GM23338 (cell line): Measurements from ENCODE around the gene DESI1. TPM values are rescaled to one million over a fixed set of nuclear protein-coding genes. Genes with fewer than 3 reads are reported as not detected.

Source experiments
- ATAC-seq: fragments of 200-7000 bp; cut with Tn5 transposase; 3 replicates; pipeline ENCODE4 v1.9.1; 2020
- DNase-seq: peaks from one replicate; pipeline ENCODE4 v3.0.0-alpha.2; 2015; ENCODE audit warnings: low spot score
- H2AFZ ChIP-seq: fragments of 200-600 bp; sonication (generic); 2 replicates; pipeline ENCODE4 v1.8.0; 2016; ENCODE audit warnings: antibody characterized with exemption, mild to moderate bottlenecking, moderate library complexity
- H3F3A ChIP-seq: fragments of 200-600 bp; sonication (generic); replicated peaks from 2 replicates; pipeline ENCODE4 v1.8.0; 2017; ENCODE audit warnings: antibody characterized with exemption, mixed run types, low read depth
- H3K27ac ChIP-seq: fragments of 200-600 bp; sonication (generic); 2 replicates; pipeline ENCODE4 v1.6.1; 2016; ENCODE audit warnings: low read depth
- H3K27me3 ChIP-seq: fragments of 200-600 bp; sonication (generic); 2 replicates; pipeline ENCODE4 v1.8.0; 2016; ENCODE audit warnings: mild to moderate bottlenecking, mixed run types, moderate library complexity; ENCODE audit not compliant: insufficient read depth
- H3K36me3 ChIP-seq: fragments of 200-600 bp; sonication (generic); 2 replicates; pipeline ENCODE4 v1.8.0; 2016; ENCODE audit warnings: mild to moderate bottlenecking; ENCODE audit not compliant: insufficient read depth
- H3K4me1 ChIP-seq: fragments of 200-600 bp; sonication (generic); 2 replicates; pipeline ENCODE4 v1.8.0; 2016; ENCODE audit warnings: mild to moderate bottlenecking, moderate library complexity; ENCODE audit not compliant: insufficient read depth
- H3K4me2 ChIP-seq: fragments of 200-600 bp; sonication (generic); 2 replicates; pipeline ENCODE4 v1.7.1; 2017; ENCODE audit warnings: mixed run types
- H3K4me3 ChIP-seq: fragments of 200-600 bp; sonication (generic); 2 replicates; pipeline ENCODE4 v1.6.1; 2016; ENCODE audit warnings: mixed run types
- H3K79me2 ChIP-seq: fragments of 200-600 bp; sonication (generic); replicated peaks from 2 replicates; pipeline ENCODE4 v1.8.0; 2017; ENCODE audit warnings: mild to moderate bottlenecking; ENCODE audit not compliant: insufficient read depth
- H3K9me2 ChIP-seq: fragments of 200-600 bp; sonication (generic); 2 replicates; pipeline ENCODE4 v1.8.0; 2017; ENCODE audit not compliant: insufficient read depth
- H4K20me1 ChIP-seq: fragments of 200-600 bp; sonication (generic); replicated peaks from 2 replicates; pipeline ENCODE4 v1.8.0; 2017; ENCODE audit warnings: mild to moderate bottlenecking; ENCODE audit not compliant: insufficient read depth
- H3K27ac Mint-ChIP-seq: 2 replicates; pipeline ENCODE4 v1.8.0; 2020; ENCODE audit warnings: inconsistent platforms, mild to moderate bottlenecking, moderate library complexity, mixed read lengths
- H3K27me3 Mint-ChIP-seq: 3 replicates; pipeline ENCODE4 v1.8.0; 2022; ENCODE audit warnings: low read depth, mild to moderate bottlenecking, moderate library complexity, mixed read lengths, inconsistent platforms; ENCODE audit not compliant: insufficient read depth, poor library complexity
- H3K36me3 Mint-ChIP-seq: 3 replicates; pipeline ENCODE4 v1.8.0; 2021; ENCODE audit warnings: low read depth, mild to moderate bottlenecking, inconsistent platforms, moderate library complexity, mixed read lengths
- H3K4me1 Mint-ChIP-seq: 3 replicates; pipeline ENCODE4 v1.8.0; 2020; ENCODE audit warnings: mild to moderate bottlenecking, inconsistent platforms, mixed read lengths
- H3K4me3 Mint-ChIP-seq: 3 replicates; pipeline ENCODE4 v1.8.0; 2021; ENCODE audit warnings: moderate library complexity, mild to moderate bottlenecking, inconsistent platforms, mixed read lengths
- H3K9me3 Mint-ChIP-seq: 3 replicates; pipeline ENCODE4 v1.8.0; 2020; ENCODE audit warnings: moderate library complexity, mild to moderate bottlenecking, inconsistent platforms, mixed read lengths
- CTCF ChIP-seq, 2 experiments: fragments of 200-600 bp in 1 of 2; sonication (generic) in 1 of 2; conservative IDR thresholded peaks; 2 replicates each; pipeline versions ENCODE4 v1.5.1 to v1.6.1; 2016 to 2017; ENCODE audit warnings: antibody characterized with exemption in 2 of 2, low read depth in 2 of 2, mild to moderate bottlenecking in 2 of 2, moderate library complexity in 1 of 2
- ETS1 ChIP-seq: IDR thresholded peaks from 2 replicates; pipeline ENCODE4 v1.6.1; 2016; ENCODE audit warnings: antibody characterized with exemption
- EZH2 ChIP-seq: fragments of 200-600 bp; sonication (generic); IDR thresholded peaks from one replicate; pipeline ENCODE4 v1.8.0; 2017; ENCODE audit warnings: antibody characterized with exemption, mild to moderate bottlenecking, low read depth; ENCODE audit not compliant: unreplicated experiment
- EZH2phosphoT487 ChIP-seq: fragments of 200-600 bp; sonication (generic); IDR thresholded peaks from one replicate; pipeline ENCODE4 v1.8.1; 2018; ENCODE audit warnings: antibody characterized with exemption; ENCODE audit not compliant: unreplicated experiment
- JUNB ChIP-seq: IDR thresholded peaks from one replicate; pipeline ENCODE4 v1.6.1; 2016; ENCODE audit warnings: antibody characterized with exemption; ENCODE audit not compliant: unreplicated experiment
- POLR2AphosphoS5 ChIP-seq: IDR thresholded peaks from 2 replicates; pipeline ENCODE4 v1.6.1; 2016; ENCODE audit warnings: antibody characterized with exemption, low read depth
- REST ChIP-seq: IDR thresholded peaks from one replicate; pipeline ENCODE4 v1.6.1; 2018; ENCODE audit warnings: antibody characterized with exemption; ENCODE audit not compliant: unreplicated experiment
- ZNF114 ChIP-seq: fragments of 250-450 bp; sonication (Bioruptor Pico); IDR thresholded peaks from 2 replicates; pipeline ENCODE4 v1.5.0; 2020; ENCODE audit warnings: mild to moderate bottlenecking, moderate library complexity
- ZNF331 ChIP-seq: fragments of 250-450 bp; sonication (Bioruptor Pico); IDR thresholded peaks from 2 replicates; pipeline ENCODE4 v1.5.0; 2020; ENCODE audit warnings: low read depth, mild to moderate bottlenecking, moderate library complexity
- ZNF462 ChIP-seq: fragments of 250-450 bp; sonication (Bioruptor Pico); IDR thresholded peaks from 2 replicates; pipeline ENCODE4 v1.5.0; 2020; ENCODE audit warnings: mild to moderate bottlenecking, moderate library complexity
- polyA plus RNA-seq: library from polyadenylated mRNA; unstranded; fragments of >200 nt; fragmentation: Nextera tagmentation; extraction: Ambion mirVana; gene quantifications from 2 replicates; pipeline ENCODE4 v1.2.1, GENCODE V29; 2016
- total RNA-seq: library from RNA; depleted of rRNA; stranded (reverse); fragments of >200 nt; shearing (Covaris generic); gene quantifications from 2 replicates; pipeline ENCODE4 v1.2.3, GENCODE V29; 2014

Gene DESI1
- total and polyA plus RNA-seq, 2 experiments from 2014 or later: 33.7 to 53.8 TPM

GRCh38 chr22:41582694-41583093 is 38.1 kb downstream of the DESI1 start (continued):
- no peak for TF ChIP-seq ETS1
- TF ChIP-seq EZH2: no peak
- no peak for TF ChIP-seq ZNF462 (CRISPR knock-in tag)
- no peak for TF ChIP-seq POLR2AphosphoS5
- TF ChIP-seq ZNF114: no peak
- no peak for TF ChIP-seq EZH2phosphoT487

- no peak overlapping the region for H3K27ac ChIP-seq
- no peaks in the 10 kb centered on the region for H3K4me1 ChIP-seq
- peaks cover 5% of the 10 kb centered on the region; the same call in 2 of the 3 replicates for H3K36me3 Mint-ChIP-seq
- no peak overlapping the region for H3K4me3 ChIP-seq
- H3K79me2 ChIP-seq: no peaks in the 10 kb centered on the region
- peaks cover 16% of the 10 kb centered on the region for H3K27me3 Mint-ChIP-seq
- no peak overlapping the region for H3K27ac Mint-ChIP-seq
- ATAC-seq: no peak
- no peak for DNase-seq
- H3F3A ChIP-seq: no peaks in the 10 kb centered on the region
- no peaks in the 10 kb centered on the region for H3K9me2 ChIP-seq
- H3K9me3 Mint-ChIP-seq: no peaks in the 10 kb centered on the region
- H4K20me1 ChIP-seq: no peaks in the 10 kb centered on the region; the same call in 1 of the 2 replicates
- no peak overlapping the region for H3K4me2 ChIP-seq
- peaks cover 3% of the 10 kb centered on the region; the same call in 1 of the 3 replicates for H3K4me1 Mint-ChIP-seq
- H3K36me3 ChIP-seq: no peaks in the 10 kb centered on the region
- H3K4me3 Mint-ChIP-seq: no peak overlapping the region
- no peaks in the 10 kb centered on the region for H3K27me3 ChIP-seq
- H2AFZ ChIP-seq: no peak overlapping the region
- no peak for TF ChIP-seq EZH2
- TF ChIP-seq POLR2AphosphoS5: no peak
- no peak for TF ChIP-seq ETS1
- no peak for TF ChIP-seq EZH2phosphoT487
- no peak for TF ChIP-seq JUNB
- TF ChIP-seq CTCF (conservative IDR thresholded peaks at IDR 0.05; ENCODE audit: low read depth in 2 of 2): no peak
- TF ChIP-seq ZNF331 (CRISPR knock-in tag): no peak
- no peak for TF ChIP-seq REST
These were observed 40.9 kb downstream of the DESI1 start for GRCh38 chr22:41579997-41580355.
